ENCODE measurements around the gene MAPKAP1. TPM values are rescaled to one million over a fixed set of nuclear protein-coding genes. Genes with fewer than 3 reads are reported as not detected.

MAPKAP1 gene
- total RNA-seq, 1 donor from 2014 or later, result 56.6 TPM

DNA sequence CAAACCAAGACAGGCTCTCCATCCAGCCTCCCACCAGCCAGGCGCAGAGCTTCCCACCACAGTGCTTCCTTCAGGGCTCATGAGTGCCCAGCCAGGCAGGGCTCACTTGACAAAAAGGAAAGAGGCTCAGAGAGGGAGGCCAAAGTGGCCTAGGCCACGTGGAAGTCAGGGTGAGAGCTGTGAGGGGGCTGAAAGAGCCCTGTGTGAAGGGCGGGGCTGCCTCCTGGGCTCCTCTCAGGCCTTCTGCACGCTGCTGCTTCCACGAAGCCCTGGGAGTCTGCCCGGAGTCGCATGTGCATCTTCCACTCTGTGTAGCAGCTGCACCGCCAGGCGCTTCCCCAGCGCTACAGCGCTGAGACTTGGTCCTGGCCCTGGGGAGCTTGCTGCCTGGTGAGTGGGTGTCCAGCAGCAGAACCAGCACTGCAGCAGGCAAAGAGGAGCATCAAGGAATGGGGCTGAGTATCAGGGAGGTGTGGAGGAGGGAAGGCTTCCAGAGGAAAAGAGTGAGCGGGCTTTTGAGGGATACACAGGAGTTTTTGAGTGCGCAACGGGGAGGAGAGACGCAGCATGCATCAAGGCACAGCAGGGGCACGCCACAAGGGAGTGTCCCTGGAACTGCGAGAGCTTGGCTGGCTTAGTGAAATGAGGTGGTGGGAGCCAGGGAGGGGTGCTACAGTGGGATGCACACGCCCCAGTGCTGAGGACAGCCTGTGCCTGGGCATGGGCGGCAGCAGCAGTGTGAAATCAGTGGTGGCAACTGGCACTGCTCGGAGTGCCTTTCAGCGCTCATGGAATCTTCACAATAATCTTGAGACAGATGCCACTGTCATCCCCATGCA, 267.4 kb downstream of the MAPKAP1 start:
- no peaks in the 10 kb centered on the region for H4K20me1 ChIP-seq (ENCODE audit: low read depth)
- H3K4me1 Mint-ChIP-seq, result peaks cover 42% of the 10 kb centered on the region
- H3K36me3 ChIP-seq, result no peaks in the 10 kb centered on the region
- H3K27me3 ChIP-seq, result no peaks in the 10 kb centered on the region
- H3K79me2 ChIP-seq (ENCODE audit: low read depth), result no peaks in the 10 kb centered on the region
- H3K4me3 ChIP-seq, result no peak overlapping the region
- TF ChIP-seq EZH2phosphoT487 (IDR thresholded peaks at IDR 0.05) (no peak), EZH2 (IDR thresholded peaks at IDR 0.05) (no peak)
- TF ChIP-seq, protein P1, sequence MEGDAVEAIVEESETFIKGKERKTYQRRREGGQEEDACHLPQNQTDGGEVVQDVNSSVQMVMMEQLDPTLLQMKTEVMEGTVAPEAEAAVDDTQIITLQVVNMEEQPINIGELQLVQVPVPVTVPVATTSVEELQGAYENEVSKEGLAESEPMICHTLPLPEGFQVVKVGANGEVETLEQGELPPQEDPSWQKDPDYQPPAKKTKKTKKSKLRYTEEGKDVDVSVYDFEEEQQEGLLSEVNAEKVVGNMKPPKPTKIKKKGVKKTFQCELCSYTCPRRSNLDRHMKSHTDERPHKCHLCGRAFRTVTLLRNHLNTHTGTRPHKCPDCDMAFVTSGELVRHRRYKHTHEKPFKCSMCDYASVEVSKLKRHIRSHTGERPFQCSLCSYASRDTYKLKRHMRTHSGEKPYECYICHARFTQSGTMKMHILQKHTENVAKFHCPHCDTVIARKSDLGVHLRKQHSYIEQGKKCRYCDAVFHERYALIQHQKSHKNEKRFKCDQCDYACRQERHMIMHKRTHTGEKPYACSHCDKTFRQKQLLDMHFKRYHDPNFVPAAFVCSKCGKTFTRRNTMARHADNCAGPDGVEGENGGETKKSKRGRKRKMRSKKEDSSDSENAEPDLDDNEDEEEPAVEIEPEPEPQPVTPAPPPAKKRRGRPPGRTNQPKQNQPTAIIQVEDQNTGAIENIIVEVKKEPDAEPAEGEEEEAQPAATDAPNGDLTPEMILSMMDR (IDR thresholded peaks at IDR 0.05), result no peak
- H3K9me3 Mint-ChIP-seq, result no peaks in the 10 kb centered on the region
- DNase-seq (ENCODE audit: low spot score), result no peak
- no peaks in the 10 kb centered on the region for H3F3A ChIP-seq (ENCODE audit: low read depth)
- no peak overlapping the region for H3K9ac ChIP-seq
- no peak overlapping the region for H3K4me2 ChIP-seq
- peak overlapping the region; percentile 57 for H3K27ac Mint-ChIP-seq
- H3K36me3 Mint-ChIP-seq, result peaks cover 11% of the 10 kb centered on the region
- H3K27me3 Mint-ChIP-seq (ENCODE audit: insufficient read depth, low read depth), result no peaks in the 10 kb centered on the region
- H2AFZ ChIP-seq (replicated peaks), result no peak overlapping the region
- no peaks in the 10 kb centered on the region for H3K9me3 ChIP-seq (ENCODE audit: low read depth)
- no peak overlapping the region for H3K4me3 Mint-ChIP-seq
- H3K27ac ChIP-seq, result no peak overlapping the region
- H3K4me1 ChIP-seq, result peaks cover 11% of the 10 kb centered on the region

- H3K27me3 ChIP-seq, result no peaks in the 10 kb centered on the region
- H3K4me2 ChIP-seq, result no peak overlapping the region
- H3K9me3 Mint-ChIP-seq, result no peaks in the 10 kb centered on the region
- no peak overlapping the region for H2AFZ ChIP-seq (replicated peaks)
- no peaks in the 10 kb centered on the region for H4K20me1 ChIP-seq (ENCODE audit: low read depth)
- DNase-seq (ENCODE audit: low spot score), result no peak
- H3K4me3 ChIP-seq, result no peak overlapping the region
- no peak overlapping the region for H3K27ac ChIP-seq
- H3K4me1 ChIP-seq, result peaks cover 9% of the 10 kb centered on the region
- H3K27me3 Mint-ChIP-seq (ENCODE audit: insufficient read depth, low read depth), result peaks cover 3% of the 10 kb centered on the region
- H3K9me3 ChIP-seq (ENCODE audit: low read depth), result no peaks in the 10 kb centered on the region
- no peak overlapping the region for H3K9ac ChIP-seq
- H3K4me3 Mint-ChIP-seq, result no peak overlapping the region
- peaks cover 6% of the 10 kb centered on the region for H3K36me3 Mint-ChIP-seq
- no peaks in the 10 kb centered on the region for H3K79me2 ChIP-seq (ENCODE audit: low read depth)
- no peaks in the 10 kb centered on the region for H3K36me3 ChIP-seq
- TF ChIP-seq, protein P1 (IDR thresholded peaks at IDR 0.05), result no peak
- H3K27ac Mint-ChIP-seq, result peak overlapping the region; percentile 13
- H3F3A ChIP-seq (ENCODE audit: low read depth), result no peaks in the 10 kb centered on the region
- H3K4me1 Mint-ChIP-seq, result peaks cover 38% of the 10 kb centered on the region
Observed at GRCh38 chr9:125438506-125439433, 268.2 kb downstream of the MAPKAP1 start.

- peak; percentile 23 for DNase-seq (ENCODE audit: low spot score)
- no peaks in the 10 kb centered on the region for H3K9me3 Mint-ChIP-seq
- H3K4me2 ChIP-seq, result no peak overlapping the region
- H3K4me3 Mint-ChIP-seq, result no peak overlapping the region
- no peak overlapping the region for H3K27ac ChIP-seq
- H3K4me1 Mint-ChIP-seq, result peaks cover 38% of the 10 kb centered on the region
- TF ChIP-seq, protein P1 (IDR thresholded peaks at IDR 0.05), result no peak
- no peak for TF ChIP-seq EZH2 (IDR thresholded peaks at IDR 0.05)
- TF ChIP-seq EZH2phosphoT487 (IDR thresholded peaks at IDR 0.05), result no peak
- H3K27me3 Mint-ChIP-seq (ENCODE audit: insufficient read depth, low read depth), result peaks cover 3% of the 10 kb centered on the region
- H3F3A ChIP-seq (ENCODE audit: low read depth), result no peaks in the 10 kb centered on the region
- H3K36me3 Mint-ChIP-seq, result peaks cover 4% of the 10 kb centered on the region
- H3K36me3 ChIP-seq, result no peaks in the 10 kb centered on the region
- H3K9me3 ChIP-seq (ENCODE audit: low read depth), result no peaks in the 10 kb centered on the region
- peaks cover 12% of the 10 kb centered on the region for H3K4me1 ChIP-seq
- no peaks in the 10 kb centered on the region for H3K79me2 ChIP-seq (ENCODE audit: low read depth)
- no peak overlapping the region for H3K9ac ChIP-seq
- H3K27ac Mint-ChIP-seq, result peak overlapping the region; percentile 13
- H2AFZ ChIP-seq (replicated peaks), result no peak overlapping the region
- no peaks in the 10 kb centered on the region for H3K27me3 ChIP-seq
- no peaks in the 10 kb centered on the region for H4K20me1 ChIP-seq (ENCODE audit: low read depth)
- no peak overlapping the region for H3K4me3 ChIP-seq
Observed at GRCh38 chr9:125437771-125438221, 269.2 kb downstream of the MAPKAP1 start.
